Measurements from ENCODE around the gene FCF1.
"Not testable (repeated sequence)": the region's sequence is repeated elsewhere in the genome, so short reads cannot be mapped to it uniquely, and the experiment has no call there.

The FCF1 gene

DNA sequence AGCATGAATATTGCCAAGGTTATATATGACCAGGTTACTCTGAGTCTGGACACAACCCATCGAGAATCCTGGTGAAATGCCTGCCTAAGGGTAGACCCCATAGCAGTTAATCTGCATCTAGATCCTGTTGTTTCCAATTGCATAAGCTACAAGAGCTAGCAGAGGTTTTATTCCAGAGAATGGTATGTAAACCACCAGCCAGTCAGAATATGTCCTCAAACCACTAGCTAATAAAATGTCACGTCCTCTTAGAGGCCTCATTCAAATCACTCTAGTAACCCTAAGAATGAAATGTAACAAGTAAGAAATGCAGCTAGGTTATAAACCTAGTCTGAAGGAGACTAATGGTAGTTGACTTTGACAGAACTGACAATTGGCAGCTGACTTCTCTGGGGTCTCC, 41.2 kb downstream of the FCF1 start:
- Histone ChIP-seq H4K20me1 (ENCODE audit: insufficient read depth, low read length, poor library complexity, severe bottlenecking) (no peaks in the 10 kb centered on the region), H3K4me1 (ENCODE audit: insufficient read depth, low read length, poor library complexity, severe bottlenecking) (no peaks in the 10 kb centered on the region), H3K36me3 (ENCODE audit: insufficient read depth, low read length) (no peaks in the 10 kb centered on the region), H3K9me2 (replicated peaks; ENCODE audit: low read depth, low read length) (no peaks in the 10 kb centered on the region), H2AFZ (ENCODE audit: low read length) (no peak overlapping the region), H3K9me3 (ENCODE audit: insufficient read depth, low read depth, low read length) (peaks cover 4% of the 10 kb centered on the region; the same call in 1 of the 2 replicates), H3K4me3 (ENCODE audit: low read length, poor library complexity, severe bottlenecking) (no peak overlapping the region), H3K27me3 (ENCODE audit: insufficient read depth, low read length, poor library complexity, severe bottlenecking) (no peaks in the 10 kb centered on the region), H3K79me2 (ENCODE audit: insufficient read depth, low read length) (no peaks in the 10 kb centered on the region), H3F3A (ENCODE audit: low read depth) (no peaks in the 10 kb centered on the region), H3K4me2 (ENCODE audit: low read depth, low read length, poor library complexity, severe bottlenecking) (no peak overlapping the region), H3K9ac (ENCODE audit: low read depth, low read length, poor library complexity, severe bottlenecking) (no peak overlapping the region)
- TF ChIP-seq, protein P1, sequence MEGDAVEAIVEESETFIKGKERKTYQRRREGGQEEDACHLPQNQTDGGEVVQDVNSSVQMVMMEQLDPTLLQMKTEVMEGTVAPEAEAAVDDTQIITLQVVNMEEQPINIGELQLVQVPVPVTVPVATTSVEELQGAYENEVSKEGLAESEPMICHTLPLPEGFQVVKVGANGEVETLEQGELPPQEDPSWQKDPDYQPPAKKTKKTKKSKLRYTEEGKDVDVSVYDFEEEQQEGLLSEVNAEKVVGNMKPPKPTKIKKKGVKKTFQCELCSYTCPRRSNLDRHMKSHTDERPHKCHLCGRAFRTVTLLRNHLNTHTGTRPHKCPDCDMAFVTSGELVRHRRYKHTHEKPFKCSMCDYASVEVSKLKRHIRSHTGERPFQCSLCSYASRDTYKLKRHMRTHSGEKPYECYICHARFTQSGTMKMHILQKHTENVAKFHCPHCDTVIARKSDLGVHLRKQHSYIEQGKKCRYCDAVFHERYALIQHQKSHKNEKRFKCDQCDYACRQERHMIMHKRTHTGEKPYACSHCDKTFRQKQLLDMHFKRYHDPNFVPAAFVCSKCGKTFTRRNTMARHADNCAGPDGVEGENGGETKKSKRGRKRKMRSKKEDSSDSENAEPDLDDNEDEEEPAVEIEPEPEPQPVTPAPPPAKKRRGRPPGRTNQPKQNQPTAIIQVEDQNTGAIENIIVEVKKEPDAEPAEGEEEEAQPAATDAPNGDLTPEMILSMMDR (conservative IDR thresholded peaks at IDR 0.05; ENCODE audit: low read length) = no peak
- no peak for TF ChIP-seq EZH2phosphoT487 (IDR thresholded peaks at IDR 0.05; ENCODE audit: borderline replicate concordance)

DNA sequence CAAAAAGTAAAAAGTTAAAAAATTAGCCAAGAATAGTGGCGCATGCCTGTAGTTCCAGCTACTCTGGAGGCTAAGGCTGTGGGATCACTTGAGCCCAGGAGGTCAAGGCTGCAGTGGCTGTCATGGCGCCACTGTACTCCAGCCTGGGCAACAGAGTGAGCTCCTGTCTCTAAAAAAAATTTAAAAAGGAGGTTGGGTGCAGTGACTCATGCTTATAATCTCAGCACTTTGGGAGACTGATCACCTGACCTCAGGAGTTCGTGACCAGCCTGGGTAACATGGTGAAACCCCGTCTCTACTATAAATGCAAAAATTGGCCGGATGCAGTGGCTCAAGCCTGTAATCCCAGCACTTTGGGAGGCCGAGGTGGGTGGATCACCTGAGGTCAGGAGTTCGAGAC, 42.0 kb downstream of the FCF1 start:
- Histone ChIP-seq H4K20me1 (ENCODE audit: insufficient read depth, low read length, poor library complexity, severe bottlenecking) (no peaks in the 10 kb centered on the region), H3K4me1 (ENCODE audit: insufficient read depth, low read length, poor library complexity, severe bottlenecking) (no peaks in the 10 kb centered on the region), H3K36me3 (ENCODE audit: insufficient read depth, low read length) (no peaks in the 10 kb centered on the region), H3K4me2 (ENCODE audit: low read depth, low read length, poor library complexity, severe bottlenecking) (no peak overlapping the region), H3K79me2 (ENCODE audit: insufficient read depth, low read length) (no peaks in the 10 kb centered on the region), H3F3A (ENCODE audit: low read depth) (no peaks in the 10 kb centered on the region), H3K27me3 (ENCODE audit: insufficient read depth, low read length, poor library complexity, severe bottlenecking) (peaks cover 4% of the 10 kb centered on the region), H3K4me3 (ENCODE audit: low read length, poor library complexity, severe bottlenecking) (no peak overlapping the region), H3K9me2 (replicated peaks; ENCODE audit: low read depth, low read length) (no peaks in the 10 kb centered on the region), H3K9ac (ENCODE audit: low read depth, low read length, poor library complexity, severe bottlenecking) (no peak overlapping the region), H2AFZ (ENCODE audit: low read length) (no peak overlapping the region), H3K9me3 (ENCODE audit: insufficient read depth, low read depth, low read length) (peaks cover 4% of the 10 kb centered on the region; the same call in 1 of the 2 replicates)
- TF ChIP-seq, protein P1 (conservative IDR thresholded peaks at IDR 0.05; ENCODE audit: low read length) = no peak
- no peak for TF ChIP-seq EZH2phosphoT487 (IDR thresholded peaks at IDR 0.05; ENCODE audit: borderline replicate concordance)

DNA sequence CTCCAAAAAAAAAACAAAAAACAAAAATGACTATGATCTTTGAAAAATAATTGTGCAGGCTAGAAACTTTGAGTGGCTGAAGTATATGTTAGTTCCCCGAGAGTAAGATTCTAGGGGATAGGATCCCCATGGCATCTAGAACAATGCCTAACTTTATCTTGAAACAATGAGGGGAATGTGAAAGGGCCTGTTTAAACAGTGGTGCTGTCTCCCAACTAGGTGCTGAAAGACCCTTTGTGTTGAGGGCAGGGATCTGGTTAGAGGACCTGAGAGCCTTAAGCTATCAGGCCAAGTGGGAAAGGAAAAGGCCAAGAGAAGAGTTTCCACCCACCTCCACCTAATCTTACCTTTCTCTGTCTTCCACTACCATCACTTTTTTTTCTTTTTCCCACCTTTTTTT, 43.4 kb downstream of the FCF1 start:
- no peak overlapping the region for H3K9ac ChIP-seq (ENCODE audit: low read depth, low read length, poor library complexity, severe bottlenecking)
- peaks cover 16% of the 10 kb centered on the region for H3K27me3 ChIP-seq (ENCODE audit: insufficient read depth, low read length, poor library complexity, severe bottlenecking)
- no peaks in the 10 kb centered on the region for H3K4me1 ChIP-seq (ENCODE audit: insufficient read depth, low read length, poor library complexity, severe bottlenecking)
- H3K9me2 ChIP-seq (replicated peaks; ENCODE audit: low read depth, low read length) = no peaks in the 10 kb centered on the region
- no peak overlapping the region for H2AFZ ChIP-seq (ENCODE audit: low read length)
- H4K20me1 ChIP-seq (ENCODE audit: insufficient read depth, low read length, poor library complexity, severe bottlenecking) = no peaks in the 10 kb centered on the region
- no peaks in the 10 kb centered on the region for H3F3A ChIP-seq (ENCODE audit: low read depth)
- peaks cover 4% of the 10 kb centered on the region; the same call in 1 of the 2 replicates for H3K9me3 ChIP-seq (ENCODE audit: insufficient read depth, low read depth, low read length)
- H3K4me3 ChIP-seq (ENCODE audit: low read length, poor library complexity, severe bottlenecking) = no peak overlapping the region
- no peaks in the 10 kb centered on the region for H3K79me2 ChIP-seq (ENCODE audit: insufficient read depth, low read length)
- no peak overlapping the region for H3K4me2 ChIP-seq (ENCODE audit: low read depth, low read length, poor library complexity, severe bottlenecking)
- no peaks in the 10 kb centered on the region for H3K36me3 ChIP-seq (ENCODE audit: insufficient read depth, low read length)
- TF ChIP-seq EZH2phosphoT487 (IDR thresholded peaks at IDR 0.05; ENCODE audit: borderline replicate concordance) = no peak
- TF ChIP-seq, protein P1 (conservative IDR thresholded peaks at IDR 0.05; ENCODE audit: low read length) = no peak

DNA sequence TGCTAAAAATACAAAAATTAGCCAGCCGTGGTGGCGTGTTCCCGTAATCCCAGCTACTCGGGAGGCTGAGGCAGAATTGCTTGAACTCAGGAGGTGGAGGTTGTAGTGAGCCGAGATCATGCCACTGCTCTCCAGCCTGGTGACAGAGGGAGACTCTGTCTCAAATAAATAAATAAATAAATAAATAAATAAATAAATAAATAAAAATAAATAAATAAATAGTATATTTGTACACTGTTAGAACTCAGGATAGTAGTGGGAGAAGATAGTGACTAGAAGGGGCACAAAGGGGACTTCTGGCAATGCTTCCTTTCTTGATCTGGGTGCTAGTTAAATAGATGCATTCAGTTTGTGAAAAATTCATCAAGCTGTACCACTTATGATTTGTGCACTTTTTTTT, 45.6 kb downstream of the FCF1 start:
- not testable (repeated sequence) for H3K79me2 ChIP-seq (ENCODE audit: insufficient read depth, low read length); H3K4me1 ChIP-seq (ENCODE audit: insufficient read depth, low read length, poor library complexity, severe bottlenecking); H3F3A ChIP-seq (ENCODE audit: low read depth); H3K36me3 ChIP-seq (ENCODE audit: insufficient read depth, low read length); H3K9me3 ChIP-seq (ENCODE audit: insufficient read depth, low read depth, low read length); H3K4me2 ChIP-seq (ENCODE audit: low read depth, low read length, poor library complexity, severe bottlenecking); H3K9me2 ChIP-seq (replicated peaks; ENCODE audit: low read depth, low read length); H2AFZ ChIP-seq (ENCODE audit: low read length); H3K9ac ChIP-seq (ENCODE audit: low read depth, low read length, poor library complexity, severe bottlenecking); H4K20me1 ChIP-seq (ENCODE audit: insufficient read depth, low read length, poor library complexity, severe bottlenecking); H3K4me3 ChIP-seq (ENCODE audit: low read length, poor library complexity, severe bottlenecking)
- H3K27me3 ChIP-seq (ENCODE audit: insufficient read depth, low read length, poor library complexity, severe bottlenecking) = peaks cover 25% of the 10 kb centered on the region
